Measurements from ENCODE around the gene RHOV.
A peak's percentile ranks its signal among the peaks of the same experiment; 100 is the strongest.

RHOV gene, protein sequence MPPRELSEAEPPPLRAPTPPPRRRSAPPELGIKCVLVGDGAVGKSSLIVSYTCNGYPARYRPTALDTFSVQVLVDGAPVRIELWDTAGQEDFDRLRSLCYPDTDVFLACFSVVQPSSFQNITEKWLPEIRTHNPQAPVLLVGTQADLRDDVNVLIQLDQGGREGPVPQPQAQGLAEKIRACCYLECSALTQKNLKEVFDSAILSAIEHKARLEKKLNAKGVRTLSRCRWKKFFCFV

GRCh38 chr15:40873694-40874561 is at the start of gene RHOV:
Gene RHOV, minus strand, starts transcription at chr15:40874234. Its CDS starts 95 bp downstream, at chr15:40874139.
- DNase-seq: peak in 1 of 2 experiments; percentile 24

DNA sequence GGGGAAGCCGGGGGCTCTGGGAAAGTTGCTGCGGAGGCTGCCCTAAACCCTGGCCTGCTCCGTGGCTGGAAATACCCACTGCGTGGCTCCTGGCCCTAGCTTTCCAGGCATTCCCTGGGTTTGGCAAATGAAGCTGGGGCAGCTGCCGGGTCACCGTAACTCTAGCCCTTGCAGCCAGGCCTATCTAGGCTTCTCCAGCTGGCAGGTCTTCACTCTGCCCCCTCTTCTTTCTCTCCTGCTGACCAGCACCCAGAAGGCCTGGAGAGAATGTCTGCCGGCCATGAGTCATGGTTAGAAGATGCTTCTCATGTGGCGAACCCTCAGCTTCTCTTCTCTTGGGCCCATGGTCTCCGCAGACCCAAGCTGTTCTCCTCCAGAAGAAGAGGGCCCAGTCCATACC is 49.5 kb upstream of the RHOV start:
- DNase-seq: no peak

- DNase-seq: no peak
These were observed 48.6 kb upstream of the RHOV start for GRCh38 chr15:40922608-40923005.

DNA sequence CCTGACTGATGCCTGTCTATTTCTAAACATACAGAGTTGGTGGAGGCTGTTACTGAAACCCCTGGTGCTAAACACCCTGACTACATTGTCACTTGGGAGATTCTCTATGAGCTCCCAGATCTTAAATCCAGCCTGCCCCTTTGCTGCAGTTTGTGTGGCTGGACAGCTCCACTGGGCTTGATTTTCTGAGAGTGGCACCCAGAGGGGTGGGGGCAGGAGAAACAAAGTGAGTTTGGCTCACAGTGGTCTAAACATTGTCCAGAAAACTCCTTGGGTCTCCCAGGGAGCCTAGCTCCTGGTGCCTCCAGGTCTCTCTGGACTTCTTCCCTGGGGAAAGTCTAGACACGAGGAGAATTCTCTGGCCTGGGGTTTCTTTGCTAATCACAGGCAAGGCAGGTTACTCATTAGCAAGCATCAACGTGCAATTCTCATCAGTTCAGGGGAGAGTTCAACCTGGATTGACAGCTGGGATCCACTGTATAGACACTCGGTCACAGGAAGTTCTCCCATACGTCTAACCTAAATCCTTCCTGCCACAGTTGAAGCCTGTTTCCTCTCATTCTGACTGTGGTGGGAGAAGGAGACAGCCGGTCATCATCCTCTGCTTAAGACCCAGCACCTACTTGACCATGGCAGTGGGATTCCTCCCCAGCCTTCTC is 48.0 kb upstream of the RHOV start:
- DNase-seq: no peak

GRCh38 chr15:40918799-40919392 is 44.9 kb upstream of the RHOV start:
- DNase-seq: no peak

DNA sequence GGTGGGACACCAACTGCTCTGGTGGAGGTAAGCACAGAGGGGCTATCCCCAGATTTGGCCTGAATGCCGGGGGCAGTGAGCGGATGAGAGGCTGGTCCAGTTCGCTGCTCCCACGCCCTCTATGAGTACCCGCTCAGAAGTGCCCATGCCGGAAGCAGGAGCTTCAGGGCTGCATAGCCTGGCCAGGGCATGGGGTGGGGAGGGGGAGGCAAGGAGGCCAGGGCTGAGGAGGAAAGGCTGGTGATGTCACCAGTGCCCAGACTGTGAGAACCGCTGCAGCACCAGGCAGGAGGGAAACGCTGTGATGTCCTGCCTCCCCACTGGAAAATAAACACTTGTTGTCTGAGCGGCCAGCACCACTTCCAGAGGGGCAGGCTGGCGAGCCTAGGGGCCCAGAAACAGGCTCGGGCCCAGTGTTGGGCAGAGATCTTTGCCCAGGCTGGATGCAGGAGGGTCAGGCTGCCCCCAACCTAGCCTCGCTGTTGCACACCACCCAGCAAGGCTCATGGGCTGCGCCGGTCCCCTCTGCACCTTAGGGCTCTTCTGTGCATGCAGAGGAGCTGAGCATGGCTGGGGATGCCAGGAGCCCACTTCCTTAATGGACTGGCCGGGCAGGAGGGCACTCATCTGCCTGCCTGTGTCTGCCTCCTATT is 44.2 kb upstream of the RHOV start:
- no peak for DNase-seq

DNA sequence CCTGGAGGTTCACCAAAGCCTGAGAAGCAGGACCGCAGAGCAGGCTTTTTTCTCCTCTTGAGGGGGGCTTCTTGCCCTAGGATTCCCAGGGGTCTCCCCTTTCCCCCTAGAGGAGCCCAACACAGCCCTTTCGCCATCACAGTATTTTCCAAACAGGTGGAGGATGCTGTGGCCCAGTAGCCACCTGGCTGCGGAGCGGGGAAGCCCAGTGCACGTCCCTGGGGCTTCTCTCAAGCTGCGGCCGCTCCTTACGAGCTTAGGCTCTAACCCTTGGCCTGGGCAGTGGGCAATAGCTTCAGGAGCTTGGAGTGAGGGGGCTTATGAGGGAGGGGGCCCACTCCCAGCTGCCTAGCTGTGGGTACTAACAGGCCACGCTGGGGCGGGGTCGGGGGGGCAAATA is 43.6 kb upstream of the RHOV start:
- no peak for DNase-seq

- no peak for DNase-seq
These were observed 41.6 kb upstream of the RHOV start for GRCh38 chr15:40915679-40916078.

DNA sequence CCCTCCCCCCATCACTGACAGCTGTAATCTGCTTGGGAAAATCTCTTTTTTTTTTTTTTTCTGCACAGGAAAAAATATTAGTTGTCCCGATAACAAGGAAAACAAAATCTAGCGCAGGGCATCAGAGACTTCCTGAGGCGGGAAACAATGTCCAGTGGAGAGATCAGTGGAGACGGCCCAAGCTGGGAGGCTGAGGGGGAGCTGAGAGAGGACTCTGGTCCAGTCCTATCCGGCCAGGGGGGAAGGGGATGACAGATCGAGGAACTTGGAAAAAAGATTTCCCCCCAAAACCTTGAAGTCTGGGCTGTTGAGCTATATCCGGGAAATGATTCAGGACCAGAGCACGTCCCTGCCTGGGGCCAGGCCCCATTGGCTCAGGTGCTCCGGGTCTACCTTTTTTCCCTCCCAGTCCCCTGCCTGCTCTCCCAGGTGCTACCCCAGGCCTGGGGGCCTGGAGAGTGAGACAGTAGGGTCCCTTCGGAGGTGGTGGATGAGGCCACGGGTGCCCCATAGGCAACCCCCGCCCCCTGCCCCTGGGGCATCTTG is 41.2 kb upstream of the RHOV start:
- no peak for DNase-seq

GRCh38 chr15:40914486-40914885 is 40.5 kb upstream of the RHOV start:
- no peak for DNase-seq

DNA sequence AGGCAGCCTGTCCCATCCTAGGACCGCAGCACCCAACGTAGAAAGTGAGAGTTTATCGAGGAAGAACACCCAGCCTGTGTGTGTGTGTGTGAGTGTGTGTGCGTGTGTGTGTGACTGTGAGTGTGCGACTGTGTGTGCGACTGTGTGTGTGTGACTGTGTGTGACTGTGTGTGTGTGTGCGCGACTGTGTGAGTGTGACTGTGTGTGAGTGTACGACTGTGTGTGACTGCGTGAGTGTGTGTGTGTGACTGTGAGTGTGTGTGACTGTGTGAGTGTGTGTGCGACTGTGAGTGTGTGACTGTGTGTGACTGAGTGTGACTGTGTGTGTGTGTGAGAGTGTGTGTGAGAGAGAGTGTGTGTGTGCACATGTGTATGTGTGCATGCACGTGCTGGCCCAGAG is 40.0 kb upstream of the RHOV start:
- DNase-seq: no peak

DNA sequence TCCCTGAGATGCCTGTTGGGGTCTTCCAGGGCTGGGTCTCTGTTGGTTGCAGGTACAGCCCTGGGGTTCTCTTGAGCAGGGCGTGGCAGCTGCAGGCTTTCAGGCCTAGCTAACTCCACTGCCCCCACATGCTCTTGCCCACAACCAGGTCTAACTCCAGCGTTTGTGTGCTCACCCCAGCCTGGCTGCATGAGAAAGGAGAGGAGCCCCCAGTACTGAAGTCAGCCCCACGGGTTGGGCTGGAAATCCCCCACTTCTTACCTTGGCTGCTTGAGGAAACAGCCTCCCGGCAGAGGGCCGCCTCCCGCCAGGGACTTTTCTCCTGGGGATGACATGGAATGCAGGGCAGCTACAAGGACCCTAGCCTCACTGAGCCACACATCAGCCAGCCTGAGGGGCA is 38.4 kb upstream of the RHOV start:
- DNase-seq: no peak

- no peak for DNase-seq
These were observed 37.7 kb upstream of the RHOV start for GRCh38 chr15:40911693-40912092.

GRCh38 chr15:40911141-40911540 is 37.1 kb upstream of the RHOV start:
- no peak for DNase-seq

DNA sequence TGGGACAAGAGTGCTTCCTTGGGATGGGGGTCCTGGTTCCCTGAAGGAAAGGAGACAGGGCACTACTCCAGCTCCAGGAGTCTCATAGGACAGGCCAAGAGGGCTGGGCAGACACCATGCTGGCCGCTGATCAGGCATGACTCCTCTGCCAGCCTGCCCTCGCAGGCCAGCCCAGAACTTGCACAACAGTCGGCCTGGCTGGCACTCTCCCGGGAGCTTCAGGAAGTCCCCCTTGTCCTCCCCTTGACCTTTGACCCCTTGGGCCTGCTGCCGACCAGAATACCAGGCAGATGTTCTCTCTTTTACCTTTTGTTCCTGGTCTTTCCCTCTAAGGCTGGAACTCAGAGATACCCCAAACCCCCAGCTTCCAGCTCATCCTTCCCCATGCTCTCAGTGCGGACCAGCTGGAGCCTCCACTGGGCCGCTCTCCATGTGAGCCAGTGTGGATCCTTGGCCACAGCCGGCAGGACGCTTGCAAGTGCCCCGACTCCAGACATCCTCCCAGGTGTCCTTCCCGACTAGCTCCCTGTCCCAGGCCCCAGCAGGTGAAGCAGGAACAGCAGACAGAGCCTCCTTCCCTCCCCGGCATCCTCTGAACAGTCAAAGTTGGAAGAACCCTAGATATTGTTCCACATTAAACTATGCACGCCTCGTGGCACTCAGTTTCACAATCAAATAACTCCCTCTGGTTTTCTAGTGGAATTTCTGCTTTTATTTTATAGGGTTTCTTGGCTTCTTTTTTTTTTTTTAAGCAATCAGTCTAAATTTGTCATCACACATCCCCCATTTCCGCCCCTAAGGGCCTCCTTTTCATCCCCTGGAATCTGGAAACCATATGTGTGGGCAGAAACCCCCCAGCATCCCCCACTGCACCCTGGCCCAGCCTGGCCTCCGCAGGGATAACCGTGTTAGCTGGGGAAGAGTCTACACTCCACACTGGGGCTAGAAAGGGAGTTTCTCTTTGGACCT is 35.9 kb upstream of the RHOV start:
- DNase-seq: no peak

DNA sequence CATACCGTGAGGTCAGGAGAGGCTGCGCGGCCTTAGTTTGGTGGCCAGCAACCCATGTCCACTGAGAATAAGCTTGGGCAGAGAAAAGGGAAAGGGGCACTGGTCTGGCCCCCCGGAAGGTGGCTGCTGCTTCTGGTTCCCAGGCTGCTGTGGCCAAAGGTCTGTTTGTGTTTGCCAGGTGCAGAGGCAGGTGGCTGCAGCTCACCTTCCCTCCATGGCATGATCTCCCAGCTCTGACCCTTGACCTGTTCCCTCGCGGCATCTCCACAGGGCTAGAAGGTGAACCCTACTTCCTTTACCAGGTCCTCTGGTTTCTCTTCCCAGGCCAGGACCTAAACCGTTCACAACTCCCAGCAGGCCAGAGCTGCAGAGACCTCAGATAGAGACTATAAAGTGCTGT is 34.1 kb upstream of the RHOV start:
- no peak for DNase-seq

- no peak for DNase-seq
These were observed 33.2 kb upstream of the RHOV start for GRCh38 chr15:40906991-40907802.

- DNase-seq: no peak
These were observed 32.3 kb upstream of the RHOV start for GRCh38 chr15:40906091-40906990.

GRCh38 chr15:40904552-40905201 is 30.6 kb upstream of the RHOV start:
- no peak for DNase-seq
